IMR-90 (cell line): ENCODE measurements around the gene F5. TPM values are rescaled to one million over a fixed set of nuclear protein-coding genes. Genes with fewer than 3 reads are reported as not detected.

Source experiments
- ATAC-seq: fragments of 200-7000 bp; cut with Tn5 transposase; 2 replicates; pipeline ENCODE4 v1.9.1; 2020; ENCODE audit warnings: low read depth, mild to moderate bottlenecking, moderate library complexity
- BruUV-seq: library from RNA; stranded (reverse); fragments of 400-500 nt; replicated peaks from 2 replicates; lab custom pipeline; 2021; lab: Mats Ljungman, UMichigan
- CTCF ChIA-PET: fragments of 300-600 bp; formaldehyde crosslinking; extraction: SDS; loops from one replicate; lab custom pipeline; 2021; ENCODE audit warnings: antibody characterized with exemption; lab: Yijun Ruan, JAX
- POLR2A ChIA-PET: fragments of 300-600 bp; sonication (Branson Sonifier 250); formaldehyde crosslinking; loops from one replicate; lab custom pipeline; 2022; ENCODE audit warnings: antibody characterized with exemption; ENCODE audit not compliant: unreplicated experiment; lab: Charles Lee
- DNase-seq: peaks from one replicate; pipeline ENCODE4 v3.0.0; 2013
- H2AFZ ChIP-seq: replicated peaks from 2 replicates; pipeline ENCODE3; 2013; ENCODE audit warnings: low read length, mild to moderate bottlenecking; ENCODE audit not compliant: poor library complexity
- H2AK5ac ChIP-seq: 2 replicates; pipeline ENCODE4 v1.6.1; 2013; ENCODE audit warnings: low read depth, low read length, inconsistent platforms
- H2AK9ac ChIP-seq: replicated peaks from 2 replicates; pipeline ENCODE3; 2013; ENCODE audit warnings: mild to moderate bottlenecking, low read depth, low read length, moderate library complexity; ENCODE audit not compliant: poor library complexity
- H2BK120ac ChIP-seq: 2 replicates; pipeline ENCODE4 v1.6.1; 2013; ENCODE audit warnings: low read depth, low read length, inconsistent platforms
- H2BK15ac ChIP-seq: 3 replicates; pipeline ENCODE4 v1.6.1; 2013; ENCODE audit warnings: low read depth, low read length, inconsistent platforms
- H2BK20ac ChIP-seq: 2 replicates; pipeline ENCODE4 v1.6.1; 2013; ENCODE audit warnings: low read depth, mild to moderate bottlenecking, inconsistent platforms, low read length, moderate library complexity
- H2BK5ac ChIP-seq: 2 replicates; pipeline ENCODE4 v1.6.1; 2013; ENCODE audit warnings: mild to moderate bottlenecking, low read depth, low read length, inconsistent platforms; ENCODE audit not compliant: poor library complexity, severe bottlenecking
- H3K14ac ChIP-seq: replicated peaks from 2 replicates; pipeline ENCODE4 v1.6.1; 2013; ENCODE audit warnings: low read depth, low read length, inconsistent platforms
- H3K18ac ChIP-seq: 2 replicates; pipeline ENCODE4 v1.6.1; 2013; ENCODE audit warnings: low read depth, low read length, control low read depth
- H3K23ac ChIP-seq: 2 replicates; pipeline ENCODE4 v1.6.1; 2013; ENCODE audit warnings: low read depth, low read length, inconsistent platforms
- H3K27ac ChIP-seq: 2 replicates; pipeline ENCODE4 v1.5.1; 2013; ENCODE audit warnings: mild to moderate bottlenecking, control low read depth, low read length; ENCODE audit not compliant: insufficient read depth
- H3K27me3 ChIP-seq: 2 replicates; pipeline ENCODE4 v1.6.1; 2013; ENCODE audit warnings: low read length; ENCODE audit not compliant: control insufficient read depth, insufficient read depth
- H3K36me3 ChIP-seq: 2 replicates; pipeline ENCODE4 v1.6.1; 2013; ENCODE audit warnings: low read length, mixed read lengths; ENCODE audit not compliant: control insufficient read depth, insufficient read depth
- H3K4ac ChIP-seq: 2 replicates; pipeline ENCODE4 v1.6.1; 2013; ENCODE audit warnings: low read depth, low read length, inconsistent platforms
- H3K4me1 ChIP-seq: 2 replicates; pipeline ENCODE4 v1.6.1; 2013; ENCODE audit warnings: low read length, mixed read lengths; ENCODE audit not compliant: control insufficient read depth, insufficient read depth
- H3K4me2 ChIP-seq: 2 replicates; pipeline ENCODE4 v1.6.1; 2013; ENCODE audit warnings: low read depth, mild to moderate bottlenecking, control low read depth, low read length, moderate library complexity
- H3K4me3 ChIP-seq: 2 replicates; pipeline ENCODE4 v1.5.1; 2013; ENCODE audit warnings: low read depth, mild to moderate bottlenecking, control low read depth, low read length, moderate library complexity; ENCODE audit not compliant: insufficient read depth
- H3K56ac ChIP-seq: 2 replicates; pipeline ENCODE4 v1.6.1; 2013; ENCODE audit warnings: low read length, inconsistent platforms; ENCODE audit not compliant: insufficient read depth; ENCODE audit errors: extremely low read depth
- H3K79me1 ChIP-seq, 2 experiments: 2 replicates each; pipeline ENCODE4 v1.6.1; 2013; ENCODE audit warnings: low read length in 2 of 2, inconsistent platforms in 1 of 2, low read depth in 1 of 2
- H3K9ac ChIP-seq: 2 replicates; pipeline ENCODE4 v1.6.1; 2013; ENCODE audit warnings: low read depth, low read length, control low read depth
- H3K9me1 ChIP-seq: 2 replicates; pipeline ENCODE4 v1.6.1; 2013; ENCODE audit warnings: low read length, inconsistent platforms; ENCODE audit not compliant: insufficient read depth
- H3K9me3 ChIP-seq: 2 replicates; pipeline ENCODE4 v1.6.1; 2013; ENCODE audit warnings: low read length; ENCODE audit not compliant: control insufficient read depth, insufficient read depth
- H4K20me1 ChIP-seq: 2 replicates; pipeline ENCODE4 v1.6.1; 2013; ENCODE audit warnings: low read length, inconsistent platforms; ENCODE audit not compliant: insufficient read depth
- H4K5ac ChIP-seq: 2 replicates; pipeline ENCODE4 v1.6.1; 2013; ENCODE audit warnings: mild to moderate bottlenecking, low read depth, low read length, control low read depth
- H4K8ac ChIP-seq, 2 experiments: 2 replicates each; pipeline ENCODE4 v1.6.1; 2013; ENCODE audit warnings: low read depth in 2 of 2, low read length in 2 of 2, control low read depth in 1 of 2, inconsistent platforms in 1 of 2
- H4K91ac ChIP-seq: 2 replicates; pipeline ENCODE4 v1.6.1; 2013; ENCODE audit warnings: low read depth, low read length, inconsistent platforms; ENCODE audit not compliant: insufficient read depth
- BHLHE40 ChIP-seq: fragments of 150-350 bp; IDR thresholded peaks from 2 replicates; pipeline ENCODE4 v1.6.1; 2016; ENCODE audit warnings: mild to moderate bottlenecking, low read depth, low read length
- CEBPB ChIP-seq: IDR thresholded peaks from 2 replicates; pipeline ENCODE4 v1.6.1; 2012; ENCODE audit warnings: low read depth, low read length, improper control_type of control experiment
- CHD1 ChIP-seq: IDR thresholded peaks from 2 replicates; pipeline ENCODE4 v1.6.1; 2012; ENCODE audit warnings: low read depth, low read length, improper control_type of control experiment
- FOS ChIP-seq: fragments of 150-350 bp; IDR thresholded peaks from 2 replicates; pipeline ENCODE4 v1.6.1; 2016; ENCODE audit warnings: low read depth, low read length
- MAFK ChIP-seq: IDR thresholded peaks from 2 replicates; pipeline ENCODE4 v1.6.1; 2012; ENCODE audit warnings: low read depth, low read length, improper control_type of control experiment
- MAZ ChIP-seq: IDR thresholded peaks from 2 replicates; pipeline ENCODE4 v1.6.1; 2012; ENCODE audit warnings: low read depth, mild to moderate bottlenecking, low read length, improper control_type of control experiment, moderate library complexity, borderline replicate concordance
- MXI1 ChIP-seq: IDR thresholded peaks from 2 replicates; pipeline ENCODE4 v1.6.1; 2012; ENCODE audit warnings: low read depth, mild to moderate bottlenecking, low read length, moderate library complexity, borderline replicate concordance
- NFE2L2 ChIP-seq: fragments of 150-350 bp; IDR thresholded peaks from 2 replicates; pipeline ENCODE4 v1.6.1; 2016; ENCODE audit warnings: low read depth, mild to moderate bottlenecking, low read length
- POLR2A ChIP-seq: IDR thresholded peaks from 2 replicates; pipeline ENCODE4 v1.6.1; 2012; ENCODE audit warnings: mild to moderate bottlenecking, low read depth, low read length
- RAD21 ChIP-seq: IDR thresholded peaks from 2 replicates; pipeline ENCODE4 v1.6.1; 2012; ENCODE audit warnings: low read length, improper control_type of control experiment
- RCOR1 ChIP-seq: IDR thresholded peaks from 2 replicates; pipeline ENCODE4 v1.6.1; 2012; ENCODE audit warnings: mild to moderate bottlenecking, low read length, improper control_type of control experiment; ENCODE audit not compliant: insufficient replicate concordance
- RFX5 ChIP-seq: IDR thresholded peaks from 2 replicates; pipeline ENCODE4 v1.8.0; 2012; ENCODE audit warnings: low read depth, mild to moderate bottlenecking, low read length, moderate library complexity
- SMC3 ChIP-seq: fragments of 150-350 bp; IDR thresholded peaks from 2 replicates; pipeline ENCODE4 v1.6.1; 2016; ENCODE audit warnings: low read depth, mild to moderate bottlenecking, antibody characterized with exemption, low read length, moderate library complexity
- WGBS, 2 experiments: methylation state at CpG; one replicate each; pipeline versions ENCODE4 v1.1.5 to v1.1.7; 2013; ENCODE audit warnings: missing lambda C conversion rate in 2 of 2; ENCODE audit not compliant: insufficient read length in 1 of 2; ENCODE audit errors: extremely low coverage in 2 of 2; 5-methylcytosine and 5-hydroxymethylcytosine counted together
- dilution Hi-C: fragments of 300-500 bp; cut with HindIII; formaldehyde crosslinking; loops from one replicate; pipeline ENCODE4 v1.14.3; 2018; ENCODE audit warnings: low sequenced_read_pairs; ENCODE audit not compliant: unreplicated experiment
- in situ Hi-C: fragments of 300-500 bp; cut with MboI; formaldehyde crosslinking; loops from 3 replicates; pipeline ENCODE4 v1.14.3; 2019; ENCODE audit warnings: low sequenced_read_pairs, inconsistent platforms, mixed read lengths
- intact Hi-C: fragments of 100-400 bp; cut with micrococcal nuclease; formaldehyde crosslinking; loops from 2 replicates; pipeline ENCODE4 v1.10.0; 2022
- polyA plus RNA-seq, 3 experiments: library from polyadenylated mRNA; depleted of rRNA; stranded (reverse); fragments of >200 nt; gene quantifications; 2 replicates each; pipeline ENCODE4 v1.2.3, GENCODE V29; 2012; ENCODE audit warnings: low replicate concordance in 1 of 3
- total RNA-seq: library from RNA; depleted of rRNA; stranded (reverse); fragments of >200 nt; gene quantifications from 2 replicates; pipeline ENCODE4 v1.2.3, GENCODE V29; 2012
- TF ChIP-seq, protein P1 (sequence below): fragments of 150-350 bp; IDR thresholded peaks from 2 replicates; pipeline ENCODE4 v1.6.1; 2017; ENCODE audit warnings: mild to moderate bottlenecking, antibody characterized with exemption, low read length, low read depth
- TF ChIP-seq, protein P2 (sequence below): fragments of 150-350 bp; IDR thresholded peaks from 2 replicates; pipeline ENCODE4 v1.6.1; 2016; ENCODE audit warnings: low read depth, mild to moderate bottlenecking, low read length, moderate library complexity, borderline replicate concordance
- TF ChIP-seq, protein P3 (sequence below): conservative IDR thresholded peaks from 2 replicates; pipeline ENCODE4 v1.5.1; 2012; ENCODE audit warnings: mild to moderate bottlenecking, low read depth, low read length, improper control_type of control experiment

The F5 gene
- total and polyA plus RNA-seq, 2 of the 4 experiments (the other 2 are of a cell fraction) = not detected

DNA sequence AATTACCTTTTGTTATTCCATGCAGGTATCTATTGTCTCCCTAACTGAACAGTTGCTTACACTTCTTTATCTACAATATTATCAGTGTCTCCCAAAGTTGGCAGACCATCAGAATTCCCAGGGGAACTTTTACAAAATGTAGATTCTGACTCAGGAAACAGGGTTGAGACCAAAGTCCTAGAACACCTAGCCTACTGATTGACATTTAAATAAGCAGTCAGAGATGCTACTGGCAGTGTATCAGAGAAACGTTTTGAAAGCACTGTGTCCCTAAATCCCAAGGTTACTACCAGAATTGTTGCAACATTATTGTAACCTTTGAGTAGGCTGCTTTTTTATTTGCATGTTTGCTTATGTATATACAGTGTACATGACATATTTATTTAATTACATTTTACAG lies 1.8 kb upstream of the F5 start:
- no peak overlapping the region for H3K4me2 ChIP-seq
- H3K14ac ChIP-seq = no peak overlapping the region
- H2AK9ac ChIP-seq = no peak overlapping the region
- H3K18ac ChIP-seq = no peak overlapping the region
- DNase-seq = no peak
- no peaks in the 10 kb centered on the region for H3K36me3 ChIP-seq
- H3K9ac ChIP-seq = no peak overlapping the region
- H3K9me1 ChIP-seq = no peaks in the 10 kb centered on the region
- no peaks in the 10 kb centered on the region for H4K20me1 ChIP-seq
- CTCF ChIA-PET = no interaction called here
- no peak overlapping the region for H3K56ac ChIP-seq
- no peak overlapping the region for H2AFZ ChIP-seq
- intact Hi-C loops (no loop called here), in situ Hi-C loops (no loop called here), dilution Hi-C loops (no loop called here)
- TF ChIP-seq CHD1 (no peak), MAZ (no peak), RAD21 (no peak), NFE2L2 (no peak), FOS (no peak), MXI1 (no peak), POLR2A (no peak), SMC3 (no peak), RFX5 (no peak), CEBPB (no peak), RCOR1 (no peak), MAFK (no peak), BHLHE40 (no peak)
- TF ChIP-seq, protein P1, sequence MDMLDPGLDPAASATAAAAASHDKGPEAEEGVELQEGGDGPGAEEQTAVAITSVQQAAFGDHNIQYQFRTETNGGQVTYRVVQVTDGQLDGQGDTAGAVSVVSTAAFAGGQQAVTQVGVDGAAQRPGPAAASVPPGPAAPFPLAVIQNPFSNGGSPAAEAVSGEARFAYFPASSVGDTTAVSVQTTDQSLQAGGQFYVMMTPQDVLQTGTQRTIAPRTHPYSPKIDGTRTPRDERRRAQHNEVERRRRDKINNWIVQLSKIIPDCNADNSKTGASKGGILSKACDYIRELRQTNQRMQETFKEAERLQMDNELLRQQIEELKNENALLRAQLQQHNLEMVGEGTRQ = no peak
- TF ChIP-seq, protein P2, sequence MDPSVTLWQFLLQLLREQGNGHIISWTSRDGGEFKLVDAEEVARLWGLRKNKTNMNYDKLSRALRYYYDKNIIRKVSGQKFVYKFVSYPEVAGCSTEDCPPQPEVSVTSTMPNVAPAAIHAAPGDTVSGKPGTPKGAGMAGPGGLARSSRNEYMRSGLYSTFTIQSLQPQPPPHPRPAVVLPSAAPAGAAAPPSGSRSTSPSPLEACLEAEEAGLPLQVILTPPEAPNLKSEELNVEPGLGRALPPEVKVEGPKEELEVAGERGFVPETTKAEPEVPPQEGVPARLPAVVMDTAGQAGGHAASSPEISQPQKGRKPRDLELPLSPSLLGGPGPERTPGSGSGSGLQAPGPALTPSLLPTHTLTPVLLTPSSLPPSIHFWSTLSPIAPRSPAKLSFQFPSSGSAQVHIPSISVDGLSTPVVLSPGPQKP = no peak
- TF ChIP-seq, protein P3, sequence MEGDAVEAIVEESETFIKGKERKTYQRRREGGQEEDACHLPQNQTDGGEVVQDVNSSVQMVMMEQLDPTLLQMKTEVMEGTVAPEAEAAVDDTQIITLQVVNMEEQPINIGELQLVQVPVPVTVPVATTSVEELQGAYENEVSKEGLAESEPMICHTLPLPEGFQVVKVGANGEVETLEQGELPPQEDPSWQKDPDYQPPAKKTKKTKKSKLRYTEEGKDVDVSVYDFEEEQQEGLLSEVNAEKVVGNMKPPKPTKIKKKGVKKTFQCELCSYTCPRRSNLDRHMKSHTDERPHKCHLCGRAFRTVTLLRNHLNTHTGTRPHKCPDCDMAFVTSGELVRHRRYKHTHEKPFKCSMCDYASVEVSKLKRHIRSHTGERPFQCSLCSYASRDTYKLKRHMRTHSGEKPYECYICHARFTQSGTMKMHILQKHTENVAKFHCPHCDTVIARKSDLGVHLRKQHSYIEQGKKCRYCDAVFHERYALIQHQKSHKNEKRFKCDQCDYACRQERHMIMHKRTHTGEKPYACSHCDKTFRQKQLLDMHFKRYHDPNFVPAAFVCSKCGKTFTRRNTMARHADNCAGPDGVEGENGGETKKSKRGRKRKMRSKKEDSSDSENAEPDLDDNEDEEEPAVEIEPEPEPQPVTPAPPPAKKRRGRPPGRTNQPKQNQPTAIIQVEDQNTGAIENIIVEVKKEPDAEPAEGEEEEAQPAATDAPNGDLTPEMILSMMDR = no peak
- no peak overlapping the region for H2BK5ac ChIP-seq
- H3K79me1 ChIP-seq = no peaks in the 10 kb centered on the region
- H4K91ac ChIP-seq = no peak overlapping the region
- H3K27me3 ChIP-seq = peaks cover 3% of the 10 kb centered on the region; the same call in 1 of the 2 replicates
- H2BK120ac ChIP-seq = no peak overlapping the region
- H2BK15ac ChIP-seq = no peak overlapping the region
- H3K27ac ChIP-seq = no peak overlapping the region
- no TSS peak for BruUV-seq
- H2AK5ac ChIP-seq = no peak overlapping the region
- no peak overlapping the region for H4K8ac ChIP-seq
- no peak overlapping the region for H3K4me3 ChIP-seq
- WGBS, 2 experiments = no CpG with 5 or more reads among the region's 1 CpG
- POLR2A ChIA-PET = no interaction called here
- no peak for ATAC-seq
- no peak overlapping the region for H3K4ac ChIP-seq
- H3K23ac ChIP-seq = no peak overlapping the region
- H2BK20ac ChIP-seq = no peak overlapping the region
- H3K9me3 ChIP-seq = no peaks in the 10 kb centered on the region
- H4K5ac ChIP-seq = no peak overlapping the region
- H3K4me1 ChIP-seq = no peaks in the 10 kb centered on the region
